IMR-90 (cell line): ENCODE data around the gene STK36. TPM values are rescaled to one million over a fixed set of nuclear protein-coding genes. Genes with fewer than 3 reads are reported as not detected.

Experiments used
- ATAC-seq: fragments of 200-7000 bp; cut with Tn5 transposase; 2 replicates; pipeline ENCODE4 v1.9.1; 2020; ENCODE audit warnings: low read depth, mild to moderate bottlenecking, moderate library complexity
- BruUV-seq: library from RNA; stranded (reverse); fragments of 400-500 nt; replicated peaks from 2 replicates; lab custom pipeline; 2021; lab: Mats Ljungman, UMichigan
- CTCF ChIA-PET: fragments of 300-600 bp; formaldehyde crosslinking; extraction: SDS; loops from one replicate; lab custom pipeline; 2021; ENCODE audit warnings: antibody characterized with exemption; lab: Yijun Ruan, JAX
- POLR2A ChIA-PET: fragments of 300-600 bp; sonication (Branson Sonifier 250); formaldehyde crosslinking; loops from one replicate; lab custom pipeline; 2022; ENCODE audit warnings: antibody characterized with exemption; ENCODE audit not compliant: unreplicated experiment; lab: Charles Lee
- DNase-seq: peaks from one replicate; pipeline ENCODE4 v3.0.0; 2013
- H2AFZ ChIP-seq: replicated peaks from 2 replicates; pipeline ENCODE3; 2013; ENCODE audit warnings: low read length, mild to moderate bottlenecking; ENCODE audit not compliant: poor library complexity
- H2AK5ac ChIP-seq: 2 replicates; pipeline ENCODE4 v1.6.1; 2013; ENCODE audit warnings: low read depth, low read length, inconsistent platforms
- H2AK9ac ChIP-seq: replicated peaks from 2 replicates; pipeline ENCODE3; 2013; ENCODE audit warnings: mild to moderate bottlenecking, low read depth, low read length, moderate library complexity; ENCODE audit not compliant: poor library complexity
- H2BK120ac ChIP-seq: 2 replicates; pipeline ENCODE4 v1.6.1; 2013; ENCODE audit warnings: low read depth, low read length, inconsistent platforms
- H2BK15ac ChIP-seq: 3 replicates; pipeline ENCODE4 v1.6.1; 2013; ENCODE audit warnings: low read depth, low read length, inconsistent platforms
- H2BK20ac ChIP-seq: 2 replicates; pipeline ENCODE4 v1.6.1; 2013; ENCODE audit warnings: low read depth, mild to moderate bottlenecking, inconsistent platforms, low read length, moderate library complexity
- H2BK5ac ChIP-seq: 2 replicates; pipeline ENCODE4 v1.6.1; 2013; ENCODE audit warnings: mild to moderate bottlenecking, low read depth, low read length, inconsistent platforms; ENCODE audit not compliant: poor library complexity, severe bottlenecking
- H3K14ac ChIP-seq: replicated peaks from 2 replicates; pipeline ENCODE4 v1.6.1; 2013; ENCODE audit warnings: low read depth, low read length, inconsistent platforms
- H3K18ac ChIP-seq: 2 replicates; pipeline ENCODE4 v1.6.1; 2013; ENCODE audit warnings: low read depth, low read length, control low read depth
- H3K23ac ChIP-seq: 2 replicates; pipeline ENCODE4 v1.6.1; 2013; ENCODE audit warnings: low read depth, low read length, inconsistent platforms
- H3K27ac ChIP-seq: 2 replicates; pipeline ENCODE4 v1.5.1; 2013; ENCODE audit warnings: mild to moderate bottlenecking, control low read depth, low read length; ENCODE audit not compliant: insufficient read depth
- H3K27me3 ChIP-seq: 2 replicates; pipeline ENCODE4 v1.6.1; 2013; ENCODE audit warnings: low read length; ENCODE audit not compliant: control insufficient read depth, insufficient read depth
- H3K36me3 ChIP-seq: 2 replicates; pipeline ENCODE4 v1.6.1; 2013; ENCODE audit warnings: low read length, mixed read lengths; ENCODE audit not compliant: control insufficient read depth, insufficient read depth
- H3K4ac ChIP-seq: 2 replicates; pipeline ENCODE4 v1.6.1; 2013; ENCODE audit warnings: low read depth, low read length, inconsistent platforms
- H3K4me1 ChIP-seq: 2 replicates; pipeline ENCODE4 v1.6.1; 2013; ENCODE audit warnings: low read length, mixed read lengths; ENCODE audit not compliant: control insufficient read depth, insufficient read depth
- H3K4me2 ChIP-seq: 2 replicates; pipeline ENCODE4 v1.6.1; 2013; ENCODE audit warnings: low read depth, mild to moderate bottlenecking, control low read depth, low read length, moderate library complexity
- H3K4me3 ChIP-seq: 2 replicates; pipeline ENCODE4 v1.5.1; 2013; ENCODE audit warnings: low read depth, mild to moderate bottlenecking, control low read depth, low read length, moderate library complexity; ENCODE audit not compliant: insufficient read depth
- H3K56ac ChIP-seq: 2 replicates; pipeline ENCODE4 v1.6.1; 2013; ENCODE audit warnings: low read length, inconsistent platforms; ENCODE audit not compliant: insufficient read depth; ENCODE audit errors: extremely low read depth
- H3K79me1 ChIP-seq, 2 experiments: 2 replicates each; pipeline ENCODE4 v1.6.1; 2013; ENCODE audit warnings: low read length in 2 of 2, inconsistent platforms in 1 of 2, low read depth in 1 of 2
- H3K9ac ChIP-seq: 2 replicates; pipeline ENCODE4 v1.6.1; 2013; ENCODE audit warnings: low read depth, low read length, control low read depth
- H3K9me1 ChIP-seq: 2 replicates; pipeline ENCODE4 v1.6.1; 2013; ENCODE audit warnings: low read length, inconsistent platforms; ENCODE audit not compliant: insufficient read depth
- H3K9me3 ChIP-seq: 2 replicates; pipeline ENCODE4 v1.6.1; 2013; ENCODE audit warnings: low read length; ENCODE audit not compliant: control insufficient read depth, insufficient read depth
- H4K20me1 ChIP-seq: 2 replicates; pipeline ENCODE4 v1.6.1; 2013; ENCODE audit warnings: low read length, inconsistent platforms; ENCODE audit not compliant: insufficient read depth
- H4K5ac ChIP-seq: 2 replicates; pipeline ENCODE4 v1.6.1; 2013; ENCODE audit warnings: mild to moderate bottlenecking, low read depth, low read length, control low read depth
- H4K8ac ChIP-seq, 2 experiments: 2 replicates each; pipeline ENCODE4 v1.6.1; 2013; ENCODE audit warnings: low read depth in 2 of 2, low read length in 2 of 2, control low read depth in 1 of 2, inconsistent platforms in 1 of 2
- H4K91ac ChIP-seq: 2 replicates; pipeline ENCODE4 v1.6.1; 2013; ENCODE audit warnings: low read depth, low read length, inconsistent platforms; ENCODE audit not compliant: insufficient read depth
- NFE2L2 ChIP-seq: fragments of 150-350 bp; IDR thresholded peaks from 2 replicates; pipeline ENCODE4 v1.6.1; 2016; ENCODE audit warnings: low read depth, mild to moderate bottlenecking, low read length
- WGBS, 2 experiments: methylation state at CpG; one replicate each; pipeline versions ENCODE4 v1.1.5 to v1.1.7; 2013; ENCODE audit warnings: missing lambda C conversion rate in 2 of 2; ENCODE audit not compliant: insufficient read length in 1 of 2; ENCODE audit errors: extremely low coverage in 2 of 2; 5-methylcytosine and 5-hydroxymethylcytosine counted together
- dilution Hi-C: fragments of 300-500 bp; cut with HindIII; formaldehyde crosslinking; loops from one replicate; pipeline ENCODE4 v1.14.3; 2018; ENCODE audit warnings: low sequenced_read_pairs; ENCODE audit not compliant: unreplicated experiment
- in situ Hi-C: fragments of 300-500 bp; cut with MboI; formaldehyde crosslinking; loops from 3 replicates; pipeline ENCODE4 v1.14.3; 2019; ENCODE audit warnings: low sequenced_read_pairs, inconsistent platforms, mixed read lengths
- intact Hi-C: fragments of 100-400 bp; cut with micrococcal nuclease; formaldehyde crosslinking; loops from 2 replicates; pipeline ENCODE4 v1.10.0; 2022
- polyA plus RNA-seq, 3 experiments: library from polyadenylated mRNA; depleted of rRNA; stranded (reverse); fragments of >200 nt; gene quantifications; 2 replicates each; pipeline ENCODE4 v1.2.3, GENCODE V29; 2012; ENCODE audit warnings: low replicate concordance in 1 of 3
- total RNA-seq: library from RNA; depleted of rRNA; stranded (reverse); fragments of >200 nt; gene quantifications from 2 replicates; pipeline ENCODE4 v1.2.3, GENCODE V29; 2012
- TF ChIP-seq, protein P1 (sequence below): fragments of 150-350 bp; IDR thresholded peaks from 2 replicates; pipeline ENCODE4 v1.6.1; 2017; ENCODE audit warnings: mild to moderate bottlenecking, antibody characterized with exemption, low read length, low read depth

STK36 gene
- total and polyA plus RNA-seq, 2 of the 4 experiments (the other 2 are of a cell fraction) = 17.6 to 44.5 TPM

DNA sequence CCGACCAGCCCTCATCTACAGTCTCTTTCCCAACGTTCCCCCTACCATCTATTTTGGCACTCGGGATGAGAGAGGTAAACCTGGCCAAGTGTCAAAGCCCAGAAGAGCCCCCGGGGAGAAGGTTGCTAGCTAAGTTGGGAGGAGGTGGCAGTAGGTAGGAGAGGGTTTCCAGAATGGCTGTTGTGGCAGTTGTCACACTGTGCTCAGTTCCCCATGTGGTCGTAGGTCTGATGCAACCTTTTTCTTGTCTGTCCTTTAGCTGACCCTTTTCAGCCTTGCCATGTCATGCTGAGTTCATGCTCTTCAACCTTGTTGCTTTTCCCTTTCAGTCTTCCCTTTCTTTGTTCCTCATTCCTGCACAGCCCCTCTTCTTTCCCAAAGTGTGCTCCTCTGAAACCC lies 73.3 kb downstream of the STK36 start:
- H3K14ac ChIP-seq = no peak overlapping the region; the same call in 1 of the 2 replicates
- TF ChIP-seq NFE2L2 = peak; percentile 19; the same call in 1 of the 2 replicates
- TF ChIP-seq, protein P1, sequence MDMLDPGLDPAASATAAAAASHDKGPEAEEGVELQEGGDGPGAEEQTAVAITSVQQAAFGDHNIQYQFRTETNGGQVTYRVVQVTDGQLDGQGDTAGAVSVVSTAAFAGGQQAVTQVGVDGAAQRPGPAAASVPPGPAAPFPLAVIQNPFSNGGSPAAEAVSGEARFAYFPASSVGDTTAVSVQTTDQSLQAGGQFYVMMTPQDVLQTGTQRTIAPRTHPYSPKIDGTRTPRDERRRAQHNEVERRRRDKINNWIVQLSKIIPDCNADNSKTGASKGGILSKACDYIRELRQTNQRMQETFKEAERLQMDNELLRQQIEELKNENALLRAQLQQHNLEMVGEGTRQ = no peak
- no peak overlapping the region for H2BK20ac ChIP-seq
- H2AK9ac ChIP-seq = peak overlapping the region; percentile 26
- no peak overlapping the region for H2AFZ ChIP-seq
- H3K4ac ChIP-seq = no peak overlapping the region
- CTCF ChIA-PET = no interaction called here
- DNase-seq = no peak
- no peak overlapping the region for H2BK5ac ChIP-seq
- no TSS peak for BruUV-seq
- H3K36me3 ChIP-seq = peaks cover 49% of the 10 kb centered on the region
- no peak overlapping the region for H2BK120ac ChIP-seq
- no peak overlapping the region for H3K56ac ChIP-seq
- H3K79me1 ChIP-seq = peaks cover 2 to 3% of the 10 kb centered on the region in 2 experiments; a peak in 3 of 4 replicates
- H3K9me3 ChIP-seq = no peaks in the 10 kb centered on the region
- H4K20me1 ChIP-seq = no peaks in the 10 kb centered on the region
- peaks cover 10% of the 10 kb centered on the region; the same call in 1 of the 2 replicates for H3K9me1 ChIP-seq
- H4K8ac ChIP-seq = no peak overlapping the region
- 0 out of 2 replicates have a peak overlapping the region, but pooled peaks have one; percentile 33 for H3K23ac ChIP-seq
- no peak overlapping the region for H3K4me3 ChIP-seq
- H3K4me1 ChIP-seq = 0 out of 2 replicates have a peak, but pooled peaks cover 2% of the 10 kb centered on the region
- H3K9ac ChIP-seq = no peak overlapping the region
- H4K91ac ChIP-seq = no peak overlapping the region
- H3K18ac ChIP-seq = no peak overlapping the region
- H3K27ac ChIP-seq = no peak overlapping the region
- no peak overlapping the region for H2BK15ac ChIP-seq
- 40% methylated on average over 1 of the region's 5 CpGs; no CpG with 5 or more reads in 1 of the 2 experiments for WGBS, 2 experiments
- POLR2A ChIA-PET = no interaction called here
- H3K27me3 ChIP-seq = no peaks in the 10 kb centered on the region
- in situ Hi-C loops = no loop called here
- H4K5ac ChIP-seq = no peak overlapping the region
- H3K4me2 ChIP-seq = no peak overlapping the region
- no peak for ATAC-seq
- intact Hi-C loops = no loop called here
- H2AK5ac ChIP-seq = no peak overlapping the region
- dilution Hi-C loops = no loop called here
